Muscle of leg (tissue), 11 donors: ENCODE results near the gene RNF123. TPM values are rescaled to one million over a fixed set of nuclear protein-coding genes. Genes with fewer than 3 reads are reported as not detected.

Experiments used
- DNase-seq: peaks from one replicate; pipeline ENCODE4 v3.0.0; 2013
- H3K27ac ChIP-seq: one replicate; pipeline ENCODE4 v1.5.1; 2013; ENCODE audit warnings: mild to moderate bottlenecking, low read length, control low read depth
- H3K27me3 ChIP-seq: one replicate; pipeline ENCODE4 v1.6.1; 2013; ENCODE audit warnings: low read length; ENCODE audit not compliant: control insufficient read depth, insufficient read depth
- H3K36me3 ChIP-seq: one replicate; pipeline ENCODE4 v1.6.1; 2013; ENCODE audit warnings: low read length; ENCODE audit not compliant: control insufficient read depth, insufficient read depth
- H3K4me1 ChIP-seq: one replicate; pipeline ENCODE4 v1.6.1; 2013; ENCODE audit warnings: low read length; ENCODE audit not compliant: control insufficient read depth, insufficient read depth
- H3K4me3 ChIP-seq: one replicate; pipeline ENCODE4 v1.5.1; 2013; ENCODE audit warnings: low read length, control low read depth
- H3K9me3 ChIP-seq: replicated peaks from 2 replicates; pipeline ENCODE4 v1.6.1; 2013; ENCODE audit warnings: low read depth, low read length; ENCODE audit not compliant: control insufficient read depth
- WGBS: methylation state at CpG from one replicate; pipeline ENCODE4 v1.1.5; 2013; ENCODE audit warnings: missing lambda C conversion rate; ENCODE audit not compliant: insufficient coverage; 5-methylcytosine and 5-hydroxymethylcytosine counted together
- polyA plus RNA-seq, 8 donors: library from polyadenylated mRNA; unstranded; fragments of 120-200 nt; gene quantifications; one replicate each; pipeline versions ENCODE4 v1.2.1 to v1.2.3, GENCODE V29; 2013; ENCODE audit warnings: inconsistent platforms in 1 of 8, low replicate concordance in 1 of 8; ENCODE audit not compliant: insufficient read length in 8 of 8, insufficient read depth in 1 of 8
- total RNA-seq: library from RNA; stranded (reverse); fragments of 120-200 nt; gene quantifications from one replicate; pipeline ENCODE4 v1.2.4, GENCODE V29; 2013

Gene RNF123
- total and polyA plus RNA-seq, 9 donors = 20.4 to 46.5 (median 36.9) TPM

DNA sequence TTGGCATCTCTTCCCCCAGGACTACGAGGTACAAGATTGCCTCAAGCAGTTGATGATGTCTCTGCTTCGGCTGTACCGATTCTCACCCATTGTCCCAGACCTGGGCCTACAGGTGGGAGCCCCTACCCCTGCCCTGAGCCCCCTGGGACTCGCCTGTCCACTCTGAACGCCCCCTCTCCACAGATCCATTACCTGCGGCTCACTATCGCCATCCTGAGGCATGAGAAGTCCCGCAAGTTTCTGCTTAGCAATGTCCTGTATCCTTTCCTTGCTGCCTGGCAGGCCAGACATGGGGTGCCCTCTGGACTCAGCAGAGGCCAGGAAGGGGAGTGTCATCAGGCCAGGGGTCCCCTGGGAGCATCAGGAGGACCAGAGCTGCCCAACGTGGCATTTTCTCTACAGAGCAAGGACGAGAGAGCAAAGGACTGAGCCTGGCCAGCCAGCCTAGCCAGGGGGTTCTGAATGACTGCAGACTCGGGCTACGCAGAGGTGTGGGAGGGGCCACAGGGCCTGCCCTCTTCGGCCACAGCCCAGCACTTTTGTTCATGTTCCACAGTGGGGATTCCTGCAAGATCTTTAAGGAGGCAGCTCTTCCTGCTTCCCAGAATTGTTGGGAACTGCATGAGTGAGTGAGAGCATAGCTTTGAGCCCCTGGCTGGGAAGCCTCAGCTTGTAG is 11.2 kb downstream of the RNF123 start:
- no peak for DNase-seq
- Histone ChIP-seq H3K27ac (no peak overlapping the region), H3K4me1 (no peaks in the 10 kb centered on the region), H3K9me3 (no peaks in the 10 kb centered on the region), H3K36me3 (peaks cover 82% of the 10 kb centered on the region), H3K4me3 (no peak overlapping the region), H3K27me3 (no peaks in the 10 kb centered on the region)
- WGBS = 68% methylated on average over 12 of the region's 13 CpGs

DNA sequence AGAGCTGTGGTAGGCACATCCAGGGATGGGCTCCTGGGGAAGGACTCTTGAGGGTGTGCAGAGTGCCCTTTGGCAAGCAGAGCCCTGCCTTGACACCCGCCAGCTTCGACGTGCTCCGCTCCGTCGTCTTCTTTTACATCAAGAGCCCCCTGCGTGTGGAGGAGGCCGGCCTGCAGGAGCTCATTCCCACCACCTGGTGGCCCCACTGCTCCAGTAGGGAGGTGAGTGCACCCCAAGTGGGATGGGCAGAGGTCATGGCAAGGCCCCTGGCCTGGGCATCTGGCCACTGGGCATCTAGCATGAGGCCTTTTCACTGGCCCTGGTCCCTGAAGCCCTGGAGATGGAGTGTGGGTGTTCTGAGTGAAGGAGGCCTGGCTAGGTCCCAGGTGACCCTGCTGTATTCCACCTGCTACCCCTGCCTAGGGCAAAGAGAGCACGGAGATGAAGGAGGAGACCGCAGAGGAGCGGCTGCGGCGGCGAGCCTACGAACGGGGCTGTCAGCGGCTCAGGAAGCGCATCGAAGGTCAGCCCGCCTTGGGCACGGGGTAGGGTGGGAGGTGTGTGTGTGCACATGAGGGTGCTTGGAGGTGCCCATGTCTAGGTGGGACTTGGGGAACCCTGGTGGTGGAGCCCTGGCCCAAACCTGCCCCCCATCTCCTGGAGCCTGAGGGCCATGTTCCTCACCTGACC is 12.2 kb downstream of the RNF123 start:
- Histone ChIP-seq H3K27ac (no peak overlapping the region), H3K27me3 (no peaks in the 10 kb centered on the region), H3K4me3 (no peak overlapping the region), H3K9me3 (no peaks in the 10 kb centered on the region), H3K36me3 (peaks cover 90% of the 10 kb centered on the region), H3K4me1 (no peaks in the 10 kb centered on the region)
- WGBS = 78% methylated on average over 19 of the region's 21 CpGs
- no peak for DNase-seq

DNA sequence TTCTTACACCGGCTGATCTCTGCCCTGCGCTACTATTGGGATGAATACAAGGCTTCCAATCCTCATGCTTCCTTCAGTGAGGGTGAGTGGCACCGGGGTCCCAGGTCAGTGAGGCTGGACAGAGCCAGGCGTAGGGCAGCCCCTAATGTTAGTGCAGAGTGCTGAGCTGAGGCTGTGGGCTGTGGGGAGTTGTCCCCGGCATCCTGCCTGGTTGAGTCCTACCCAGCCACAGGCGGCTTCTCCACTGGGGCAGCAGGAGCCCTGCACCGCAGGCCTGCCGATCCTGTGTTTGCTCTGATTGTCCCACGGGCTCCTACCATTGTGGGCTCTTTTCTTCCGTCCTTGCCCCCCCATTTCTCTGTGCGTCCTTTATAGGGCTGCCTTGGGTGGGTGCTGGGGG is 13.3 kb downstream of the RNF123 start:
- peaks cover 86% of the 10 kb centered on the region for H3K36me3 ChIP-seq
- no peak overlapping the region for H3K27ac ChIP-seq
- H3K4me3 ChIP-seq = no peak overlapping the region
- H3K9me3 ChIP-seq = no peaks in the 10 kb centered on the region
- 94% methylated on average over 8 of the region's 11 CpGs for WGBS
- no peak for DNase-seq
- H3K4me1 ChIP-seq = no peaks in the 10 kb centered on the region
- no peaks in the 10 kb centered on the region for H3K27me3 ChIP-seq

DNA sequence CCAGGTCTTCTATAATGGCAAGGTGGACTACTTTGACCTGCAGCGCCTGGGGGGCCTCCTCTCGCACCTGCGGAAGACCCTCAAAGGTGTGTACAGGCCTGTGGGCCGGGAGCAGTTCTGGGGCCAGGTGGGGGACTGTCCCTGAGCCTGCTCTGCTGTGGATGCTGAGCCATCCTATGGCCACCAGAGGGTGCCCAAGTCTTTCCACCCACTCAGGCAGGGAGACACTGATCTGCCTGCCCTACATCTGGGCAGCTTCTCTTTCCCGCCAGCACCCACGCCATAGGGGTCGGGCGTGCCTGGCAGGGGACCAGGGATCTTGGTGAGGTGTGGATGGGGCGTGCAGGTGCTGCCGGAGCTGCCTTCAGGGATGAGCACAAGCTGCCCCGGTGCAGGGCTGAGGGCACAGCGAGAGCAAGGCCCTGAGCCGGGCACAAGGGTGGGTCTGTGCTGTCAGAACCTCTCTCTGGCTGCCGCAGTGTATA is 14.1 kb downstream of the RNF123 start:
- no peaks in the 10 kb centered on the region for H3K27me3 ChIP-seq
- no peak overlapping the region for H3K27ac ChIP-seq
- peak; percentile 63 for DNase-seq
- peaks cover 78% of the 10 kb centered on the region for H3K36me3 ChIP-seq
- 82% methylated on average over 10 of the region's 14 CpGs for WGBS
- H3K9me3 ChIP-seq = no peaks in the 10 kb centered on the region
- no peaks in the 10 kb centered on the region for H3K4me1 ChIP-seq
- no peak overlapping the region for H3K4me3 ChIP-seq

DNA sequence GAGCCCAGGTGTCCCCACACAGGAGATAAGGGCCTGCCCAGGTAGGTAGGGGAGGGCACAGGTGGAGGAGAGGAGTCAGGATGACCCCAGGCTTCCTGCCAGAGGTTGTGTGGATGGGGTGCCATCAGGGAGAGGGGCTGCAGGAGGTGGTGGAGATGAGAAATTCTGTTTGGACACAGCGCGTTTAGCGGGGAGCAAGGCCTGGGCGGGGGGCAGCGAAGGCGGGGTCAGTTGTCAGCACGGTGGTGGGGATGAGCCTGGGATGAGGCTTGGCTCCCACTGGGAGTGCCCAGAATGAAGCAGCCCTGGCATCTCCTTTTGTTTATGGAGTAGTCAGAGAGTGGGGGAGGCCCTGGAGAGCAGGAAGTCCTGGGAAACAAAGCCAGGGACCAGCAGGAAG is 14.6 kb downstream of the RNF123 start:
- Histone ChIP-seq H3K36me3 (peaks cover 74% of the 10 kb centered on the region), H3K9me3 (no peaks in the 10 kb centered on the region), H3K27me3 (no peaks in the 10 kb centered on the region), H3K4me3 (no peak overlapping the region), H3K27ac (no peak overlapping the region), H3K4me1 (no peaks in the 10 kb centered on the region)
- 83% methylated on average over 4 of the region's 7 CpGs for WGBS
- DNase-seq = no peak

DNA sequence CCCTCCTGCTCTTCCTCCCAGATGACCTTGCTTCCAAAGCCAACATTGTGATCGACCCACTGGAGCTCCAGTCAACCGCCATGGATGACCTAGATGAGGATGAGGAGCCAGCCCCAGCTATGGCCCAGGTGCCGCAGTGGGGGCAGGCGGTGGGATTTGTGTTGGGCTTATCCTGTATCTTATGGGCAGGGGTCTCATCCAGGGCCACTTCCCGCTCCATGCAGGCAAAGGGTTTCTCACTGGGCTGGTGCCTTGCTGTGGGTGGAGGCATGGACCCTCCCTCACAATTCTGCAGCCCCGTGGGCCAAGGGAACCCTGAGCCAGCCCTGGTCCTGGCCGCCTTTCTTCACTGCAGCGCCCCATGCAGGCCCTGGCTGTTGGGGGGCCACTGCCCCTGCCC is 15.3 kb downstream of the RNF123 start:
- H3K27ac ChIP-seq = no peak overlapping the region
- H3K36me3 ChIP-seq = peaks cover 71% of the 10 kb centered on the region
- no peaks in the 10 kb centered on the region for H3K27me3 ChIP-seq
- H3K9me3 ChIP-seq = no peaks in the 10 kb centered on the region
- no peak for DNase-seq
- 94% methylated on average over 7 of the region's 8 CpGs for WGBS
- H3K4me3 ChIP-seq = no peak overlapping the region
- no peaks in the 10 kb centered on the region for H3K4me1 ChIP-seq

DNA sequence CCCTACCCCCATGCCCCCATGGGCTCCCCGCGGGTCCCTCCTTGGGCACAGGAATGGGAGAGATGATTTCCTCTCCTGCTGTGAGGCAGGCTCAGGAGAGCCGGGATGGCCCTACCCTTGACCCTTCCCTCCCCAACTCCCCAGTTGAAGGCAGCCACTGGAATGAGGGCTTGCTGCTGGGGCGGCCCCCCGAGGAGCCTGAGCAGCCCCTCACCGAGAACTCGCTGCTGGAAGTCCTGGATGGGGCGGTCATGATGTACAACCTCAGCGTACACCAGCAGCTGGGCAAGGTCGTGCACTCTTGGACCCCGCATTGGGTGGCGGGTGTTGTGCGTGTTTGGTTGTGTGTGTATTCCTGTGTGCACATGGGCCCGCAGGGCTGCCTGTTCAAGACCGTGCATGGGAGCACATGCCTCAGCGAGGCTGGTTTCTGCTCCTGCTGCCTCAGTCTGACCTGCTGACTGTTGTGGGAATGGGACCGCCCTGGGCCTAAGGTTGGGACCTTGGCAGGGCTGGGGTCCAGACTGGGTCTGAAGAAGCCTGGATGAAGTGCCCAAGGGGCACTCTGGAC is 16.1 kb downstream of the RNF123 start:
- Histone ChIP-seq H3K27ac (no peak overlapping the region), H3K36me3 (peaks cover 62% of the 10 kb centered on the region), H3K27me3 (no peaks in the 10 kb centered on the region), H3K9me3 (no peaks in the 10 kb centered on the region), H3K4me3 (no peak overlapping the region), H3K4me1 (no peaks in the 10 kb centered on the region)
- WGBS = 90% methylated on average over 14 of the region's 17 CpGs
- no peak for DNase-seq

DNA sequence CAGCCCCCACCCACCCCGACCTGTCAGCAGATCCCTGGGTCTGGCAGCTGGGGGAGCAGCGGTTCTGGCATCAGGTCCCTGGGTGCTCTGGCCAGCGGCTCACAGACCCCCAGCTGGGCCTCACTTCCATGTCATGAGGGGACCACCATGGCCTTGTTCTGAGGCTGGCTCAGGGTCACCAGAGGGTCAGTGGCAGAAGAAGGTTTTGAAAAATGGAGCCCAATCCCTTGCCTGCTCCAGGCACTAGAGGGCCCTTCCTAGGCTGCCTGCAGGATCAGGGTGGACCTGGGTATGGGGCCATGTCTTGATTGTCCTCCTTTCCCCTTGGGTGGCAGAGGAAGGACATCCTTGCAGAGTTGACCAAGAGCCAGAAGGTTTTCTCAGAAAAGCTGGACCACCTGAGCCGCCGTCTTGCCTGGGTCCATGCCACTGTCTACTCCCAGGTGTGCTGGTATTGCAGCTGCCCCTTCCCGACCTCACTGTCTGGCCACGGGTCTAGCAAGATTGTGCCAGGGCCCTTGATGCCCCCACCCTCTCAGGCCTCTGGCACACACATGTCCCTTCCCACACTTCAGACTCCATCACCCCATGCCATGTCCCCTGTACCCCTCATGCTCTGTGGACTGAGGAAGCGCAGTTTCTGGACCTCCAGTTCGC is 17.2 kb downstream of the RNF123 start:
- H3K36me3 ChIP-seq = peaks cover 51% of the 10 kb centered on the region
- DNase-seq = no peak
- H3K4me1 ChIP-seq = no peaks in the 10 kb centered on the region
- H3K27ac ChIP-seq = no peak overlapping the region
- 96% methylated on average over 9 of the region's 9 CpGs for WGBS
- no peak overlapping the region for H3K4me3 ChIP-seq
- no peaks in the 10 kb centered on the region for H3K9me3 ChIP-seq
- H3K27me3 ChIP-seq = no peaks in the 10 kb centered on the region

DNA sequence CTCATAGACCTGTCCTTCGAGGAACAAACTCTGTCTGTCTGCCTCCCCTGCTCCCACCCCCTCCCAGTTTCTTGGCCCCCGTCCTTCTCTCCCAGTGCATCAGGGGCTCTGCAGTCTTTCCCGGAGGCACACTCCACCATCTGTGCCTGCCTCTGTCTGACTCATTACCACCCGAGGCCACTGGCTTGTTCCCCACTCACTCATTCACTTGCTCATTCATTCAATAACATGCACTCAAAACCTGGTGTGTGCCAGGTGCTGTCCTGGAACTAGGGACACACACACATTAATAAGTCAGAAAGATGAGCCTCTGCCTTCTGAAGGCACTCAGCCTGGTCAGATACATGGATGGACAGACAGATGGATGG is 17.7 kb downstream of the RNF123 start:
- Histone ChIP-seq H3K27me3 (no peaks in the 10 kb centered on the region), H3K36me3 (peaks cover 47% of the 10 kb centered on the region), H3K27ac (no peak overlapping the region), H3K4me1 (no peaks in the 10 kb centered on the region), H3K9me3 (no peaks in the 10 kb centered on the region), H3K4me3 (no peak overlapping the region)
- DNase-seq = no peak
- 72% methylated on average over 4 of the region's 4 CpGs for WGBS

DNA sequence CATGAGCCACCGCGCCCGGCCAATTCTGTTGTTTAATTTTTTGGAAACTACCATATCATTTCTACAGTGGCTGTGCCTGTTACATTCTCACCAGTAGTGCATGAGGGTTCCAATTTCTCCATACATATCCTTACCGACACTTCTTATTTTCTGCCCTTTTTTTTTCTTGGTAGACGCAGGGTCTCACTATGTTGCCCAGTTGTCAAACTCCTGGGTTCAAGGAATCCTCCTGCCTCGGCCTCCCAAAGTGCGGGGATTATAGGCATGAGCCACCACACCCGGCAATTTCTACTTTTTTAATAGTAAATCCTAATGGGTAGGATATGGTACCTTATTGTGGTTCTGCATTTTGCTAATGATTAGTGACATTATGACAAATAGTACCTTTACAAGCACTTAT is 20.5 kb downstream of the RNF123 start:
- H3K4me1 ChIP-seq = no peaks in the 10 kb centered on the region
- H3K27me3 ChIP-seq = no peaks in the 10 kb centered on the region
- H3K4me3 ChIP-seq = no peak overlapping the region
- no peak overlapping the region for H3K27ac ChIP-seq
- no peaks in the 10 kb centered on the region for H3K9me3 ChIP-seq
- H3K36me3 ChIP-seq = peaks cover 30% of the 10 kb centered on the region
- no peak for DNase-seq
- WGBS = 85% methylated on average over 4 of the region's 8 CpGs
